AG04449 (cell line): Measurements from ENCODE around the gene MYO10.

ENCODE experiments used
- CTCF ChIA-PET: fragments of 350-600 bp; formaldehyde crosslinking; extraction: SDS; loops from one replicate; lab custom pipeline; 2021; ENCODE audit warnings: antibody characterized with exemption; lab: Yijun Ruan, JAX
- POLR2A ChIA-PET: fragments of 400-600, 350-600 bp; formaldehyde crosslinking; extraction: SDS; loops from one replicate; lab custom pipeline; 2020; ENCODE audit warnings: antibody characterized with exemption, inconsistent platforms; lab: Yijun Ruan, JAX
- DNase-seq: peaks from one replicate; pipeline ENCODE4 v3.0.0-alpha.2; 2010; ENCODE audit warnings: low read depth, low spot score
- H3K4me3 ChIP-seq: 2 replicates; pipeline ENCODE4 v1.5.1; 2011; ENCODE audit warnings: low read depth, mild to moderate bottlenecking, control low read depth, low read length
- TF ChIP-seq, protein P1 (sequence below): IDR thresholded peaks from one replicate; pipeline ENCODE4 v1.5.1; 2011; ENCODE audit warnings: mild to moderate bottlenecking, moderate library complexity, low read length, control low read depth, inconsistent platforms; ENCODE audit not compliant: insufficient read depth; ENCODE audit errors: missing control alignments

Gene MYO10

GRCh38 chr5:16918891-16919671 lies 17.0 kb downstream of the MYO10 start:
- H3K4me3 ChIP-seq, result no peak overlapping the region
- TF ChIP-seq, protein P1, sequence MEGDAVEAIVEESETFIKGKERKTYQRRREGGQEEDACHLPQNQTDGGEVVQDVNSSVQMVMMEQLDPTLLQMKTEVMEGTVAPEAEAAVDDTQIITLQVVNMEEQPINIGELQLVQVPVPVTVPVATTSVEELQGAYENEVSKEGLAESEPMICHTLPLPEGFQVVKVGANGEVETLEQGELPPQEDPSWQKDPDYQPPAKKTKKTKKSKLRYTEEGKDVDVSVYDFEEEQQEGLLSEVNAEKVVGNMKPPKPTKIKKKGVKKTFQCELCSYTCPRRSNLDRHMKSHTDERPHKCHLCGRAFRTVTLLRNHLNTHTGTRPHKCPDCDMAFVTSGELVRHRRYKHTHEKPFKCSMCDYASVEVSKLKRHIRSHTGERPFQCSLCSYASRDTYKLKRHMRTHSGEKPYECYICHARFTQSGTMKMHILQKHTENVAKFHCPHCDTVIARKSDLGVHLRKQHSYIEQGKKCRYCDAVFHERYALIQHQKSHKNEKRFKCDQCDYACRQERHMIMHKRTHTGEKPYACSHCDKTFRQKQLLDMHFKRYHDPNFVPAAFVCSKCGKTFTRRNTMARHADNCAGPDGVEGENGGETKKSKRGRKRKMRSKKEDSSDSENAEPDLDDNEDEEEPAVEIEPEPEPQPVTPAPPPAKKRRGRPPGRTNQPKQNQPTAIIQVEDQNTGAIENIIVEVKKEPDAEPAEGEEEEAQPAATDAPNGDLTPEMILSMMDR, result no peak
- no peak for DNase-seq
- CTCF ChIA-PET, result interaction anchor here (0.8 to 8.4 kb wide), 7 partner anchors 8 to 366 kb away, joined by 3 to 60 read pairs (median 3); no protein-coding TSS in a partner anchor
- POLR2A ChIA-PET, result no interaction called here

DNA sequence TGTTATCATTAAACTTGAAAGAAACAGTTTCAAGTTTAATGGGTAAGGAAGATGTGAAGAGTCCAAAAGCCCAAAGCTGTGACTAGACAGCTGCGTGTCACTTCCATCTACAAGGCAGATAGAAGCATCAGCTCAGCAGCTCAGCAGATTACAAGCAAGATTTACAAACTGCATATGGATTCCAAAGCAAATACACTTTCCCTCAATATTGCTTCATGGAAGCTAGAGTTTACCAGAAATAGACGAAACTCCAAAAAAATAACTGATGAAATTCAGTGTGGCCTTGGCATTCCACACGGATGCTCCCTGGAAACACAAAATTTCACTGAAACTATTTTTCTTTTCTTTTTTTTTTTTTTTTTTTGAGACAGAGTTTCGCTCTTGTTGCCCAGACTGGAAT lies 17.9 kb downstream of the MYO10 start:
- no peak overlapping the region for H3K4me3 ChIP-seq
- CTCF ChIA-PET, result interaction anchor here (0.8 to 8.4 kb wide), 7 partner anchors 8 to 272 kb away, joined by 3 to 60 read pairs (median 4); no protein-coding TSS in a partner anchor
- POLR2A ChIA-PET, result no interaction called here
- no peak for DNase-seq
- TF ChIP-seq, protein P1, result no peak

GRCh38 chr5:16916262-16916878 lies 19.7 kb downstream of the MYO10 start:
- peak; percentile 84 for DNase-seq
- H3K4me3 ChIP-seq, result no peak overlapping the region
- TF ChIP-seq, protein P1, result no peak
- POLR2A ChIA-PET, result interaction anchor here (0.7 kb wide), 1 partner anchor 264 kb away, joined by 7 read pairs; no protein-coding TSS in a partner anchor
- CTCF ChIA-PET, result interaction anchor here (0.9 to 6.8 kb wide), 3 partner anchors 12 to 274 kb away, joined by 3 to 42 read pairs (median 3); no protein-coding TSS in a partner anchor

GRCh38 chr5:16914584-16914983 lies 21.5 kb downstream of the MYO10 start:
- TF ChIP-seq, protein P1, result no peak
- CTCF ChIA-PET, result interaction anchor here (1.3 to 6.8 kb wide), 4 partner anchors 19 to 275 kb away, joined by 3 to 42 read pairs (median 6); no protein-coding TSS in a partner anchor
- no peak overlapping the region for H3K4me3 ChIP-seq
- POLR2A ChIA-PET, result no interaction called here
- DNase-seq, result no peak

GRCh38 chr5:16914108-16914435 lies 22.0 kb downstream of the MYO10 start:
- POLR2A ChIA-PET, result no interaction called here
- TF ChIP-seq, protein P1, result no peak
- H3K4me3 ChIP-seq, result no peak overlapping the region
- CTCF ChIA-PET, result interaction anchor here (1.3 to 6.8 kb wide), 4 partner anchors 19 to 276 kb away, joined by 3 to 42 read pairs (median 6); no protein-coding TSS in a partner anchor
- no peak for DNase-seq
